Mammary epithelial cell (primary cell): ENCODE data around the gene ZBTB38.

ENCODE experiments used
- EZH2 ChIP-seq: IDR thresholded peaks from 2 replicates; pipeline ENCODE4 v1.6.1; 2012; ENCODE audit warnings: low read length, inconsistent platforms, borderline replicate concordance
- TF ChIP-seq, protein P1 (sequence below), 2 donors: IDR thresholded peaks in 1 of 2; conservative IDR thresholded peaks in 1 of 2; 2 replicates each; pipeline ENCODE4 v1.5.1; 2011 to 2012; ENCODE audit warnings: inconsistent platforms in 2 of 2, low read length in 2 of 2, mild to moderate bottlenecking in 2 of 2, control low read depth in 1 of 2, low read depth in 1 of 2; ENCODE audit not compliant: insufficient read depth in 1 of 2; ENCODE audit errors: extremely low read depth in 1 of 2

DNA sequence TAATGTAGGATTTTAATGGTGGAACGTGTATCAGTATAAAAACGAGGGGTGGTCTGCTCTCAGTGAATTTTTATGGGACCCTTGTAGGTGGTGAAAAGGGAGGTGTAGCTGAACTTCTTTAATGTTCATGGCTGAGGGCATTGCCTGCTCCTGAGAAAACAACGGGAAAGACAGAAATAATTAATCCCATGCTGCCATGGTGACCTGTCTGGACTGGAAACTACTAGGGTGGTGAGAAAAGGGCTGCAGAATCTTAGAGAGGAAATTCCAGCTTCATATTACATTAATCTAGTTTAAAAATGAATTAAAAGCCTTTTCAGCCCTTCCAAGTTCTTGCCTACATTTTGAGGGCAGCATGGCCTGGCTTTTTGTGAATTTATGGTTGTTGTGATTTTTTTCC is 47.6 kb downstream of the ZBTB38 start:
- TF ChIP-seq, protein P1, sequence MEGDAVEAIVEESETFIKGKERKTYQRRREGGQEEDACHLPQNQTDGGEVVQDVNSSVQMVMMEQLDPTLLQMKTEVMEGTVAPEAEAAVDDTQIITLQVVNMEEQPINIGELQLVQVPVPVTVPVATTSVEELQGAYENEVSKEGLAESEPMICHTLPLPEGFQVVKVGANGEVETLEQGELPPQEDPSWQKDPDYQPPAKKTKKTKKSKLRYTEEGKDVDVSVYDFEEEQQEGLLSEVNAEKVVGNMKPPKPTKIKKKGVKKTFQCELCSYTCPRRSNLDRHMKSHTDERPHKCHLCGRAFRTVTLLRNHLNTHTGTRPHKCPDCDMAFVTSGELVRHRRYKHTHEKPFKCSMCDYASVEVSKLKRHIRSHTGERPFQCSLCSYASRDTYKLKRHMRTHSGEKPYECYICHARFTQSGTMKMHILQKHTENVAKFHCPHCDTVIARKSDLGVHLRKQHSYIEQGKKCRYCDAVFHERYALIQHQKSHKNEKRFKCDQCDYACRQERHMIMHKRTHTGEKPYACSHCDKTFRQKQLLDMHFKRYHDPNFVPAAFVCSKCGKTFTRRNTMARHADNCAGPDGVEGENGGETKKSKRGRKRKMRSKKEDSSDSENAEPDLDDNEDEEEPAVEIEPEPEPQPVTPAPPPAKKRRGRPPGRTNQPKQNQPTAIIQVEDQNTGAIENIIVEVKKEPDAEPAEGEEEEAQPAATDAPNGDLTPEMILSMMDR (conservative IDR thresholded peaks at IDR 0.05 in 1 of 2, IDR thresholded peaks at IDR 0.05 in 1 of 2; ENCODE audit: extremely low read depth in 1 of 2, insufficient read depth in 1 of 2, low read depth in 1 of 2, low read length in 2 of 2), result no peak
- no peak for TF ChIP-seq EZH2
